Gastrocnemius medialis (tissue), 4 donors: ENCODE measurements around the gene LMNB1.

Experiments
- POLR2A ChIP-seq, 2 donors: fragments of 450-650 bp; IDR thresholded peaks; one replicate each; pipeline ENCODE4 v1.6.1; 2017; ENCODE audit warnings: antibody characterized with exemption in 2 of 2, mild to moderate bottlenecking in 2 of 2, moderate library complexity in 2 of 2
- TF ChIP-seq, protein P1 (sequence below), 5 experiments: fragments of 450-650 bp in 3 of 5; fragments of 200-600 bp in 2 of 5; sonication (generic) in 2 of 5; IDR thresholded peaks in 4 of 5; conservative IDR thresholded peaks in 1 of 5; 1 replicate in 4 of 5; 2 replicates in 1 of 5; pipeline ENCODE4 v1.5.1; 2016 to 2019; ENCODE audit warnings: antibody characterized with exemption in 5 of 5, mild to moderate bottlenecking in 3 of 5, moderate library complexity in 3 of 5

DNA sequence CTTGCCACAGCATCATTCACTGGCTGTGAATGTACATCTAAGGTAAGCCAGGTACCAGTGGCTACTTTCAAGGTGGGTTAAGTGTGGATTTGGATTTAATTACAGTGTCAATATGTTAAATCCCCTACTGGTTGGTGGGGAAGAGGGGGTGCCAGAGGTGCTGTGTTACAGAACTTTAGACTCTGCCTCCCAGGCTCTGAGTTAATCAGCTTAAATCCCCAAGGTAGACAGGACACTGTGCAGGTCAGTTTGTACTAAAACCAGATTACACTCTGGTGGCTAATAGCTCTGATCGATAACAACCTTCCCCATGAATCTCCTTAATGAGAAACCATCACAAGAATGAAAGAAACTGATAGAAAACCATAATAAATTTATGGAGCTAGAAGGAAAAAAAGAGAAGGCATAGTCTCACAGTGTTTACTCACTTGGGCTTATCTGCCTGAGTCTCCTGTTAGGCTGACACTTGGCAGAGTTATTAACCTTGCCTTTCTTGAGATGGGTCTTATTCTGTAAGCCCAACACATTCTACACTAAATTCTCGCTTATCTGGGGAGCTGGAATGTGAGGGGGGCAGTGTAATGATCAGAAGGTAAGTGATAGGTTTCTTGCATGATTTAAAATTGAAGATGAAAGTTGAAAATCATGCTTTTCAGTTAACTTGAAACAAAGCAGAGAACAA lies 106.8 kb downstream of the LMNB1 start:
- TF ChIP-seq POLR2A (IDR thresholded peaks at IDR 0.05): no peak
- TF ChIP-seq, protein P1, sequence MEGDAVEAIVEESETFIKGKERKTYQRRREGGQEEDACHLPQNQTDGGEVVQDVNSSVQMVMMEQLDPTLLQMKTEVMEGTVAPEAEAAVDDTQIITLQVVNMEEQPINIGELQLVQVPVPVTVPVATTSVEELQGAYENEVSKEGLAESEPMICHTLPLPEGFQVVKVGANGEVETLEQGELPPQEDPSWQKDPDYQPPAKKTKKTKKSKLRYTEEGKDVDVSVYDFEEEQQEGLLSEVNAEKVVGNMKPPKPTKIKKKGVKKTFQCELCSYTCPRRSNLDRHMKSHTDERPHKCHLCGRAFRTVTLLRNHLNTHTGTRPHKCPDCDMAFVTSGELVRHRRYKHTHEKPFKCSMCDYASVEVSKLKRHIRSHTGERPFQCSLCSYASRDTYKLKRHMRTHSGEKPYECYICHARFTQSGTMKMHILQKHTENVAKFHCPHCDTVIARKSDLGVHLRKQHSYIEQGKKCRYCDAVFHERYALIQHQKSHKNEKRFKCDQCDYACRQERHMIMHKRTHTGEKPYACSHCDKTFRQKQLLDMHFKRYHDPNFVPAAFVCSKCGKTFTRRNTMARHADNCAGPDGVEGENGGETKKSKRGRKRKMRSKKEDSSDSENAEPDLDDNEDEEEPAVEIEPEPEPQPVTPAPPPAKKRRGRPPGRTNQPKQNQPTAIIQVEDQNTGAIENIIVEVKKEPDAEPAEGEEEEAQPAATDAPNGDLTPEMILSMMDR (IDR thresholded peaks at IDR 0.05 in 4 of 5, conservative IDR thresholded peaks at IDR 0.05 in 1 of 5): no peak
